Stimulated activated CD8-positive, alpha-beta memory T cell treated with anti-CD3 and anti-CD28 coated beads, Interleukin-4, amount 100 ng/mL, for 24 hours (primary cell): ENCODE data around the gene DIPK1A.

Source experiments
- DNase-seq: peaks from one replicate; pipeline ENCODE4 v3.0.0-alpha.2; 2020; ENCODE audit warnings: low read depth

The DIPK1A gene

DNA sequence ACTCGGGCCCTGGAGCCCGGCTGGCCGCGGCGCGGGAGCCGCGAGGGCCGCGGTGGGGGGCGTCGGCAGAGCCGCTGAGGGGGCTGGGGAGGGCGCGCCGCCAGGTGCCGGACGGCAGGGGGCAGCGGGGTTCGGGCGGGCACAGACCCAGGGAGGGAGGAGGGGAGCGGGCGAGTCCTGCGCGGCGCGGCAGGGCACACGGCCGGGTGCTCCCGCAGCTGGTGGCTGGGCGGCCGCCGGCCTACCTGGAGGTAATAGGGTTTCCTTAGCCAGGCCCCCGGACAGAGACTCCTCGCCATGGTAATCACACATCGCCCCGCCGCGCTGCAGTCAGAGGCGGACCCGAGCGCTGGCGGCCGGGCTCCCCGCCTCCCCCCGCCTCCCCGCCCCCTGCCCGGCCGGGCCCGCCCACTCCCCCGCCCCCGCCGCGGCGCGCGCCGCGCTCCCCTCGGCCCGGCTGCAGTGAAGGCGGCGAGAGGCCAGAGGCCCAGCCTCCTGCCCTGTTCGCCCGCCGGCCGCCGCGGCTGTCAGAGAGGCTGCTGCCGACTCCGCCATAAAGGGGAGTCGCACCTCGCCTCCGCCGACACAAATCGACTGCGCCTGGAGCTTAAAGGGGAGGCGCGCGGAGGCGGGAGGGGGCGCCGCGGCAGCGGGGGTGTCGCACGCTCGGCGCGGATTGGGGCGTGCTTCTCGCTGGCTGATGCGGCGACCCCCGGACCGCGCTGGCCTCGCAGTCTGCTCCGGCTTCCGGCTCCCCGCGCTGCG, at the start of gene DIPK1A:
DIPK1A (minus strand) TSS at position 332 of the 765 bp plus-strand sequence; CDS start at position 299, 33 bp downstream.
- DNase-seq = peak; percentile 52

DNA sequence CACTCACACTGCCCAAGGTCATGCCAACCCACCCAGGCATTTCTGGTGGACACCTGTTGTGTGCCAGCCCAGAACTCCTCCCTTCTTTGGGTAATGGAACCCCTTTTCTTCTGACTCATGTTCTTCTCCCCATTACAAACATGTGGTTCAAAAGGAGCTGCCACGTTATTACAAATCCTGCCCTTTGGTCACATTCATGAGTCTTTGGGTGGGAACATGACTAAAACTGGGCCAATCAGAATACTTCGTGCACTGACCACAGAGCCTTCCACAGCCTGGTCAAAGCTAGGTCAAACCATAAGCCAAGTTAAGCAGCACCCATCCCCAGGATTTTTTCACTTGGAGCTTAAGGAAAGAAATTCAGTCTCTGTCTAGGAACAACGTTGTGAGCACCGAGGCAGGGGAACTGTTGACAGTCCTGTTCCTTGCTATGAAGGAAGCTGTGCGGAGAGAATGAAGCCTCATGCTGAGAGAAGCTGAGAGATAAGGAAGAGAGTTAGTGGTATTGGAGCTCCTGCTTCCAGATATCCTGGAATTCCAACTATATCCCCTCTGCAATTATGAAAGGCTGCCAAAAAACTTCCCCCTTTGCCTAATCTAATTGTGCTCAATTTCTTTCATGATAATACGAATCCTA, 46.8 kb upstream of the DIPK1A start:
- no peak for DNase-seq

DNA sequence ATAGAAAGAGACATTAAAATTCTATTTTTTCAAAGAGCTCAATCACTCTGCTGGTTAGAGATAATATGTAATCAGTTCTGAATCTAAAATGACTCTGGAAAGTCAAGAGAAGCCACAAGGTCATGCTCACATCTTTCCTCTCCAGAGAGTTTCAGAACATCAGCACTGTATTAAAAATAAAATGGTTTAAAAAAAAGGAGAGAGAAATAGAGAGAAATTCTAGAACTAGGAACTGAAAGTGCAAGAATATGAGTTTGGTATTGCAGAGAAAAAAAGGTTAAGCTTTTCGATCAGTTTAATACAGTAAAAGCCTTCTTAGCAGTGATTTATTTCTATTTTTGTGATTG, 44.0 kb upstream of the DIPK1A start:
- no peak for DNase-seq

DNA sequence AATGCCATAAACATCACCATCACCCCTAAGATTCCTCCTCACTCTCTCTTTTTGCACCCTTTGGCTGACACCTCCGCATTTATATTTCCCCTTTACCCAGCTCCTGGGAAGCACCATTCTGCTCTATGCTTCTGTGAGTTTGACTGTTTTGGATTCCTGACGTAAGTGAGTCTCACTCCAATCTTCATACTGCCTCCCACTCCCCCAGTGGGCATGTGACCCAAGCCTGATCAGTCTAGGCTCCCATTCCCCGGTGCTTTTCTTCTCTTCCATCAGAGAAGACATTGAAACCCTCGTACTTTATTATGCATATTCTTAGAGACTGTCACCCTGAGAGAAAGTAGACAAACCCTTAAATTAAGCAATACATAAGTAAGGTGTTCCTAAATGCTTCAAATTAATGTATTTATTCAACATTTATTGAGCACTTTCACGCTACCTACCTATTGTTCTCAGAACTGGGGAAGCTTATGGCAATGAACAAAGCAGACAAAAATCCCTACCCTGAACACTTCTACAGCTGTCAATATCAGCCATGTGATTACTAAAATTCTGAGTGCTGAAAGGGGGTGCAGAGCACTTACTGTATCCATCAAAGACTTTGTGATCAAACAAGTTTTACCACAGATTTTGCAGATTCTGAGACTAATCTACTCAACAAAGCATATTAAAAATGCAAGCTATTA, 43.4 kb upstream of the DIPK1A start:
- DNase-seq = no peak

DNA sequence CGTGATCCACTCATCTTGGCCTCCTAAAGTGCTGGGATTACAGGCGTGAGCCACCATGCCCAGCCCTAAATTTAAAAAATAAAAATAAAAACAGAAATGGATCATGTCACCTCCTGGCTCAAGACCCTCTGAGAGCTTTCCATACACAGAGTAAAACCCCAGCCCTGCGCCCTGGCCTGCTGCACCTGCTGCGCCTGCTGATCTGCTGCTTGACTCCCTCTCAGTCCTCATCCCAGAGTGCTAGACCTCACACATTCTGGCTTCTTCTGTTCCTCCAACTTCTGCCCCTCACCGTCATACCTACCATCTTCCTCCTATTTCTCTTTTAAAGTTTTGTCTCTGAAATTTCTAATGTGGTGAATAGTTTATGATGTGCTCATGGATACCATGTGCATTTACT, 42.7 kb upstream of the DIPK1A start:
- no peak for DNase-seq

DNA sequence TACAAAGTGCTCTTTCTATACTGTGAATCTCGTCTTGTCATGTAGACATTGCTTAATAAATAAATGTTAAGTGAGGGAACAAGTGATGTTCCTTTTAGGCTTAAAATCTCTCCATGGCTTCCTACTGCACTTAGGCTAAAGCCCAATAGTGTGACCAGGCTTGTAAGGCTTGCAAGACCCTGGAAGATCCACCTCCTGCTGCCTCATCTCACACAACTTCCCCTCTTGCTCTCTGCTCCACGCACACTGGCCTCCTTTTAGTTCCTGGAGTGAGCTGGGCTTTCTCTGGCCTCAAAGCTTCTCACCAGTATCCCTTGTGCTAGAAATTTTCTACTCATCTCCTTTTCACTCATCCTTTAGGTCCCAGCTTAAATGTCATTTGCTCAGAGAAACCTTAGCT, 41.5 kb upstream of the DIPK1A start:
- no peak for DNase-seq

DNA sequence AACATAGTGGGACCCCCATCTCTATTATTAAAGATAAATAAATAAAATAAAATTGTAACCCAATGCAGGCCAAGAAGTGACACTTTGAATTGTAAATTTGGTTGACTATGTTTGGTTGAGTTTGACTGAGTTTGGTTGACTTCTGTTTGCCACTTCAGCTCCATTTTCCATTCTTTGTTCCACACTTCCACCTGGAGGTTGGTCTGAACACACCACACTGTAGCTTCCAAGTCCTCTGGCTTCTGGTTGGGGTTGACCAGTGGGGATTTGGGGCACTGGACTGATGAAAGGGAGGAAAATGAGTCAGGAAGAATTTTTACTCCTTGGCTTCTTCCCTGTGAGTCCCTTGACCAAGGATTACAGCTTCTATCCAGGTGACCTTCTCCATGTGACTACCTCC, 40.6 kb upstream of the DIPK1A start:
- no peak for DNase-seq

DNA sequence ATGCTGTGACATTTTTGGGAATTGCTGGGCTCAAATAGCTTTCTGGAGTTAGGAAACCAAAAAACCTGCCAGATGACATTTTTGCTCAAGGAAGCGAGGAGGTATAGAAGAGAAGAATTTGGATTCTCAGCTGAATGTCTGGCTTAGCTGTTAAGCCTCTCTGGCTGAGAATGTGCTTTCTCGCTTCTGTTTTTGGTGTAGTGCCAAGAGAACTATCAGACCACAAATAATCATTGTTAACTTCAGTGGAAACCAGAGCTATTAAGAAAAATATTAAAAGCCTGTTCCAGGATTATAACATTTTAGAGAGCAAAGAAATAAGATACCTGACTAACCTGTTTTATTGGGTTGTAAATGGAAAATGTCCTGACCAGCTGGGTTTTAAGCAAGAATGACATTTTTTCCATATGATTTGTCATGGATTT, 39.5 kb upstream of the DIPK1A start:
- no peak for DNase-seq

DNA sequence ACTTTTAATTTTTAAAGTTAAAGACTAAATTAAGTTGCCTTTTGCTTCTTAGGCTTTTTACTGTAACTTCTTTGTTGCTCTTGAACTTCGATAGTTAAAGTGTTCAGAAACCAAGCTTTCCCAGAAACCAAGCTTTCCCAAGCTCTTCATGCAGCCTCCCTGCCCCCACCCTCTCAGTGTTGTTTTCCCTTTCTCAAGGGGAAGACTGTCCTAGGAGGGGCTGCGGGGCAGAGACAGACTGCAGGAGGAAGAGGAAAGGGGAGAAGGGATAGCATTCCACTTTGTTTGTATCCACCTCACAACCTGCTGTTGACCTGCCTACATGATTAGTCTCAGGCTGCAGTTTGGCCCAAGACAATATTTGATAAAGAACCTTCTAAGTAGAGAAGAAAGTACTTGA, 39.0 kb upstream of the DIPK1A start:
- DNase-seq = no peak

DNA sequence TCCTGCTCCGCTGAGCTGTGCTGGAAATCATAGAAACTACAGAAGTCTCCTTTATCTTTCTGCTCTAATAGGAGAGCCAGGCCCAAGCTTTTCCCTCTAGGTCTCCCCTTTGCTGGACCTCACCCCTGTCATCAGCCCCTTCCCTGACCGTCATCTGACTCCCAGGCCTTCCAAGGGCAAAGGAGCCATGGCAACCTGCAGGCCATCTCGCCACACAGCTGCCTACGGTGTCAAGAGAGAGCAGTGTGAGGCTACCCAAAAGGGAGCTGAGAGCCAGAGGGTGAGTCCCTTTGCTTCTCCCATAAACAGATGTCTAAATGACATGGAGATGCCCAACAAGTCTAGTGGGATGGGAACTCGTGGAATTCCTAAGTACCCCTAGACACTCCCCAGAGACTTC, 37.6 kb upstream of the DIPK1A start:
- DNase-seq = no peak

DNA sequence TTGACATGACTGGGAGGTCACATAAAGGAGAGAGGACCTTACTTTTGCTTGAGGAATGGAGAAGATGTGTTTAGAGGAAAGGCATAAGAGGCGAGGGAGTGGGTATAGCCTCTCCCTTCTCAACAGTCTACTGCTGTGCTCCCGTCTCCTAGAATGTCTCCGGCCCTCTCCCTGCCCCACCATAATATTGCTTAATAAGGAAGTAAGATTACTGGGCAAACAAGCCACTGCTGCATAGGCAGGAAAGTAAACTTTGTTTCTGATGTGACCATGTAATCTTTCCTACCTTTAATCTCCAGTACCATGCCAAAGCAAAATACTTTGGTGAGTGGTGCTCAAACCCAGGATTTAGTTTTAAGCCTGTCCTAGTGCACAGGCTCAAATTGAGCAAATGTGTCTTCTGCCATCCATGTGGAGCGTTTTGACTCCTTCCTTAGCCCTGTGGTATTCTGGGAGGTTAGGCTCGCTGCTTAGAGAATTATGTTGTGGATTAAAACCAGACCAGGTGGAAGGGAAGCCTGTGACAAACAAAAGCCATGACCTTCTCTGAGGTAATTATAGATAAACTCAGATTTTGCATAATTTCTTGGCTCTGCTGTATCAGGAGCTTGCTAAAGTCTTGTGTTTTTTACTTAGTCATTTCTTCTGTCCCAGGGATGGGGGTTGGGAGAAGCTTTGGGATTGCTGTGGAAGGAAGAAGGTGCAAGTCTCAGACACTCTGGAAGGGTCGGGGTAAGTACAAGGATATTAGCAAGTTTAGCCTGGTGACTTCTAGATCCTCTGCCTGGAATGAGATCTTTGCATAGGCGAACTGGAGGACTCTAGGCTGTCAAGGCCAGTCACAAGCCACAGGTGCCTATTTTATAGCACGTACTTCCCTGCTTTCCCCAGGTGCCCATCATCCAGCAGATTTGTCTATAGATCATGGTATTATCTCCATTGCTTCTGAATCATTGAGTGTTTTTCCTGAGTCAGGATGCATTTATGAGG, 34.5 kb upstream of the DIPK1A start:
- no peak for DNase-seq

DNA sequence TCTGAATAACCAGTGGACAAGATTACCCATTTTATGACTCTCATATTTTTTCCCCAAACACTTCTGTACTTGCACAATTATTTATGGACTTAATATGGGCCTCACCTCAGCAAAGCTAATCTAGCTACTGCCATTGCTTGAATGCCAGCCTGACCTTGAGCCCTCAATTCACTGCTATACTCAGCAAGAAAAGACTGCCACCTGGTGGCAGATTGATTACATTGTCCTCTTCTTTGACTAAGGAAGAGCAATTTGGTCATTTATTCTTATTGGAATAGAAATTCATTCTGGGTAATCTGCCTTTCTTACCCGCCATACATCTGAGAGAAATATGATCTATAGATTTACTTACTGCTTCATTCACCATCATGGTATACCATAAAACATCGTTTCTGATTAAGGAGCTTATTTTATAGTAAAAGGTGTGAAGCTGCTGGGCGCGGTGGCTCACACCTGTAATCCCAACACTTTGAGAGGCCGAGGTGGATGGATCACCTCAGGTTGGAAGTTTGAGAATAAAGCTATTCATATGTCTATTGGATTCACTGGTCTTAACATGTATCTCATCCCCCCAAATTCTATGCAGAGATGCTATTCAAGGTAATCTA, 32.9 kb upstream of the DIPK1A start:
- peak; percentile 23 for DNase-seq

DNA sequence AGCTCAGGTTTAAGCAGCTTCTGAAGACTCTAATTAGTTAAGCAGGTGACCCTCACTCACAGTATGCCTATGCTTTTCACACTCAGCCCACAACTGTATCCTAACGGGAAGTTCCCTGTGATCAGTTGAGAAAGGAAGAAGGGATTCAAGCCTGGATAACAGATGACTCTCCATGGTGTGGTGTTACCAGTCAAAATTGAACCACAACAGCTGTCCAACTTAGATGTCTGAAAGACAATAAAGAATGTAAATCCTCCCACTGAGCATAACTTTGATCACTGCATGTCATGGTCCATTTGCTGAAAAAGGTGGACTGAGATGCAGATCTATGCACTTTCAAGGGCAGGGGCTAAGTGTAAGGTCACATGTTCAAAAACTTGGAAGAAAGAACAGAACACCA, 32.3 kb upstream of the DIPK1A start:
- no peak for DNase-seq

DNA sequence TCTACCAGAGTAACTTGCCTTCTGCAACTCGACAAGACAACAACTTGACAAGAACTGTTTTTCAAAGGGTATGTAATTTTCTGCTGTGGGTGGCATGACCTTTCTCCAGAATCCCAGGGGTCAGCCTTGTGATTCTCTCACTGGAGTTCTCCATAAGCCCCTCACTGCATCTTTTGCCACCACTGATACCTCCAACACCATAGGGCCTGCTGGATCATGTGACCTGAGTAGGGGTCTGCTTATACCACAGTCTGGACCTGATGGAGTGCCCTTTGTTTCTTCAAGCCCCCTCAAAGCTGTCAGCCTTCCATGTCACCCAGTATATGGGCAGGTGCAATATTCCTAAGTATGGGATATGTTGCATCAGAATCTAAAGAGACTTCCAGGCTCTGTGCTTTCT, 31.6 kb upstream of the DIPK1A start:
- no peak for DNase-seq

DNA sequence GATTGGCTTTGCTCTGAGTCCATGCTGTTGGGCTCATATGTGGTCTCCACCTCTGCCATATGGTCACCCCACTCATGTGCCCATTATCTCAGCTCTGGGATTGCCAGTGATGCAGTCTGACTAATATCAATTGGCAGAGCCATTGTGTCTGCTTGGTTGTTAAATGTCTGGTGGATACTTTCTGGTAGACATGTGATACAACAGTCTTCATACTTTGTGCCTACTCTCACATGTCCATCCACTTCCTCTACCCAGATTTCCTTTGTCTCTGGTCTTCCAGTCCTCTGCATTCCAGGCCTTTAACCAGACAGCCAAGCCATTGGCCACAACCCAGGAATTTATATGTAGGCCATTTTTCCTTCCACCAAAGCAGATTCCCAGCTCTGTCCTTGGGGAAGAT, 30.8 kb upstream of the DIPK1A start:
- DNase-seq = no peak

DNA sequence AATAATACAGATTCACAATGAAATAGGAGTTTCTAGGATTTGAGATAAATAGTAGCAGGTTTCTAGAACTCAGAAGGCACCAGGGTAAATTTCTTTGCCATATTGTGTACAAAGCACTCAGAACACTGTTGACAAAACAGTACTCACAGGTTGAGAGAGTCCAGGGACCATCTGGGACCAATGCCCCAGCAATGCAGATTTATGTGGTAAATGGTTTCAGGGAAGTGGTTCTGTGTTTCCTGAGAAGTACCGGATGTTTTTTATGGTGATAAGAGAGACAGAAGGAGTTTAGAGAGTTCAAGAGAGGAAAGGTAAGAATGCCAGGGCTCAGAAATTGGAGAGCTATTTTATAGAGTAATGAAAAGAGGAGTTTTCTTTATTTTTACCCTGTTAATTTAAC, 29.6 kb upstream of the DIPK1A start:
- no peak for DNase-seq

DNA sequence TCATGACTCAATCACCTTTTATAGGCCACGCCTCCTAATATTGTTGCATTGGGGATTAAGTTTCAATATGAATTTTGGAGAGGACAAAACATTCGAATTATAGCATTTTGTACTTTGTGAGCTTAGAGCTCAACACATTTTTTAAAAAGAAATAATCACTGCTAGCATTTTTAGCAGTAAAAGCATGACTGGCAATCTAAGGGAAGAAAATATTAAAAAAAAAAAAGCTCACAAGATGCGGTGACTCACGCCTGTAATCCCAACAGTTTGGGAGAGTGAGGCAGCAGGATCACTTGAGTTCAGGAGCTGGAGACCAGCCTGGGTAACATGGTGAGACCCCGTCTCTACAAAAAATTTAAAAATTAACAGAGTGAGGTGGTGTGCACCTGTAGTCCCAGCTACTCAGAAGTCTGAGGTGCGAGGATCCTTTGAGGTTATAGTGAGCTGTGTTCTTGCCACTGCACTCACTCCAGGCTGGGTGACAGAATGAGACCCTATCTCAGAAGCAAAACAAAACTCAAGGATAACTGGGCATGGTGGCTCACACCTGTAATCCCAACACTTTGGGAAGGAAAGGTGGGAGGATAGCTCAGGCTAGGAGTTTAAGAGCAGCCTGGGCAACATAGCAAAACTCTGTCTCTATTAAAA, 28.8 kb upstream of the DIPK1A start:
- DNase-seq = no peak

DNA sequence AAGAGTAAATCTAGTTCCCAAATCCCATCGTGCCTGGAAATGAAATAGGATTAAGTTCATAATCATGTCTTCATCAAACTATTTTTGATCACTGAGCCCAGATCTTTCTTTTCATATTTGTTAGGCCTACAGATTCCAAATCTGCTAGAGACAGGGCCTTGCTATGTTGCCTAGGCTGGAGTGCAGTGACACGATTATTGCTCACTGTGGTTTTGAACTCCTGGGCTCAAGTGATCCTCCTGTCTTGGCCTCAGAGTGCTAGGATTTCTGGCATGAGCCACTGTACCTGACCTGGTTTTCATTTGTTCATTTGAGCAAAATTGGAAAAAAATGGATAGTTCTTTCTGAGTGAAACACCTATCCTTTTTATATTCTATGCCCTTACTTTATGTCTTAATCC, 28.0 kb upstream of the DIPK1A start:
- no peak for DNase-seq

DNA sequence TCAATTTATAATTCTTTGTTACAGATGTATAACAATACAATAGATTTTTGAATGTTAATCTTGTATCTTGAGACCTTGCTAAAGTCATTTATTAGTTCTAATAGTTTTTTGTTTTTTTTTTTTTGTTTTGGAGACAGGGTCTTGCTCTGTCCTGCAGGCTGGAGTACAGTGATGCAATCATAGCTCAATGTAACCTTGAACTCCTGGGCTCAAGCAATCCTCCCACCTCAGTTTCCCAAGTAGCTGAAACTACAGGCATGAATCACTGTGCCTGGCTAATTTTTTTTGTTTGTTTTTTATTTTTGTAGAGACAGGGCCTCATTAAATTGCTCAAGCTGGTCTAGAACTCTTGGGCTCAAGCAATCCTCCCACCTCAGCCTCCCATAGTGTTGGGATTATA, 26.2 kb upstream of the DIPK1A start:
- no peak for DNase-seq

DNA sequence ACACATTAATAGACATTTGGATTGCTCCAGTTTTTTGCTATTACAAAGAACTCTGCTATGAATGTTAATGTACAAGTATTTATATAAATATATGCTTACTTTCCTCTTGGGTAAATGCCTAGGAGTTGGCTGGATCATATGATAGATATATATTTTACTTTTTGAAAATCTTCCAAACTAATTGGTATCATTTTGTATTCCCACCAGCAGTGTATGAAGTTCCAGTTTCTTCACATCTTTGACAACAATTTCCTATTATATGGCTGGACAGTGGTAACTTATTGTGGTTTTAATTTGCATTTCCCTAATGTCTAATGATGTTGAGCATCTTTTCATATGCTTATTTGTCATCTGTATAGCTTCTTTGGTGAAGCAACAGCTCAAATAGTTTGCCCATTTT, 23.8 kb upstream of the DIPK1A start:
- no peak for DNase-seq
